ENCODE measurements around the gene PIBF1.
"Not testable (repeated sequence)": the region's sequence is repeated elsewhere in the genome, so short reads cannot be mapped to it uniquely, and the experiment has no call there.

Gene PIBF1

DNA sequence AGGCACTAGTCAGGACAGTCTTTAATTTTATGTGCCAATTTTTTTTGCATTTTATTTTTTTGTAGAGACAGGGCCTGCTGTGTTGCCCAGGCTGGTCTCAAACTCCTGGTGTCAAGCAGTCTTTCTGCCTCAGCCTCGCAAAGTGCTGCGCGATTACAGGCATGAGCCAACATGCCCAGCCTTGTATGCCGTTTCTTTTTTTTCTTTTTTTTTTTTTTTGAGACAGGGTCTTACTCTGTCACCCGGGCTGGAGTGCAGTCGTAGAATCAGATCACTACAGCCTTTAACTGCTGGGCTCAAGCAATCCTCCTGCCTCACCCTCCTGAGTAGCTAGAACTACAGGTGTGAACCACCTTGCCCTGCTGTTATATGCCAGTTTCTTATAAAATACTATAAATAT lies 27.8 kb upstream of the PIBF1 start:
- TF ChIP-seq, protein P1, sequence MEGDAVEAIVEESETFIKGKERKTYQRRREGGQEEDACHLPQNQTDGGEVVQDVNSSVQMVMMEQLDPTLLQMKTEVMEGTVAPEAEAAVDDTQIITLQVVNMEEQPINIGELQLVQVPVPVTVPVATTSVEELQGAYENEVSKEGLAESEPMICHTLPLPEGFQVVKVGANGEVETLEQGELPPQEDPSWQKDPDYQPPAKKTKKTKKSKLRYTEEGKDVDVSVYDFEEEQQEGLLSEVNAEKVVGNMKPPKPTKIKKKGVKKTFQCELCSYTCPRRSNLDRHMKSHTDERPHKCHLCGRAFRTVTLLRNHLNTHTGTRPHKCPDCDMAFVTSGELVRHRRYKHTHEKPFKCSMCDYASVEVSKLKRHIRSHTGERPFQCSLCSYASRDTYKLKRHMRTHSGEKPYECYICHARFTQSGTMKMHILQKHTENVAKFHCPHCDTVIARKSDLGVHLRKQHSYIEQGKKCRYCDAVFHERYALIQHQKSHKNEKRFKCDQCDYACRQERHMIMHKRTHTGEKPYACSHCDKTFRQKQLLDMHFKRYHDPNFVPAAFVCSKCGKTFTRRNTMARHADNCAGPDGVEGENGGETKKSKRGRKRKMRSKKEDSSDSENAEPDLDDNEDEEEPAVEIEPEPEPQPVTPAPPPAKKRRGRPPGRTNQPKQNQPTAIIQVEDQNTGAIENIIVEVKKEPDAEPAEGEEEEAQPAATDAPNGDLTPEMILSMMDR (IDR thresholded peaks at IDR 0.05; ENCODE audit: low read depth, low read length, missing control alignments), result no peak

DNA sequence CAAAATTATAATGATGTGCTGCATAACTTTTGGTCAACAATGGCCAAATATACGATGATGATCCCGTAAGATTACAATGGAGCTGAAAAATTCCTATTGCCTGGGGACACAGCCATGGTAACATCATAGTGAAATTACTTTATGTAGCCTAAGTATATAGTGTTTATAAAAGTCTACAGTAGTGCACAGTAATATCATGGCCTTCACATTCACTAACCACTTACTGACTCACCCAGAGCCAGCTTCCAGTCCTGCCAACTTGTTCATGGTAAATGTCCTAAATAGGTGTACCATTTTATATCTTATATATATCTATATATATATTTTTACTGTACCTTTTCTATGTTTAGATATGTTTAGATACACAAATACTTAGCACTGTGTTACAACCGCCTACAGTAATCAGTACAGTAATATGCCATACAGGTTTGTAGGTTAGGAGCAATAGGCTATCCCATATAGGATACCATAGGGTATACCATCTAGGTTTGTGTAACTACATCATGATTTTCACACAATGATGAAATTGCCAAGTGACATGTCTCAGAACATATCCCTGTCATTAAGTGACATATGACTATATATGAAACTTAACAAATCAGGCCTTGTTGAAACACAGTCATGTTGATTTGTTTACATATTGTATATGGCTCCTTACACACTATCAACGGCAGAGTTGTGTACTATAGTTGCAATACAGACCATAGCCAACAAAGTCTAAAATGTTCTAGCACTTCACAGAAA lies 24.0 kb upstream of the PIBF1 start:
- no peak for DNase-seq
- Histone ChIP-seq H3K36me3 (replicated peaks) (peaks cover 86% of the 10 kb centered on the region), H3K4me3 (ENCODE audit: low read depth, low read length) (no peak overlapping the region), H3K27me3 (replicated peaks) (no peaks in the 10 kb centered on the region), H3K27ac (no peak overlapping the region)
- TF ChIP-seq, protein P1 (IDR thresholded peaks at IDR 0.05; ENCODE audit: low read depth, low read length, missing control alignments), result no peak
- in situ Hi-C loops (cut with HindIII; ENCODE audit: low pct_ligation_motif_present, low sequenced_read_pairs), result no loop called here

More for the DNA sequence above, 27.8 kb upstream of the PIBF1 start:
- no peak for DNase-seq
- in situ Hi-C loops (cut with HindIII; ENCODE audit: low pct_ligation_motif_present, low sequenced_read_pairs), result no loop called here
- Histone ChIP-seq H3K27ac (no peak overlapping the region), H3K4me3 (ENCODE audit: low read depth, low read length) (no peak overlapping the region), H3K27me3 (replicated peaks) (no peaks in the 10 kb centered on the region), H3K36me3 (replicated peaks) (peaks cover 66% of the 10 kb centered on the region)

- no peak for DNase-seq
- TF ChIP-seq, protein P1 (IDR thresholded peaks at IDR 0.05; ENCODE audit: low read depth, low read length, missing control alignments), result no peak
- Histone ChIP-seq H3K36me3 (replicated peaks) (peaks cover 89% of the 10 kb centered on the region), H3K27me3 (replicated peaks) (no peaks in the 10 kb centered on the region), H3K4me3 (ENCODE audit: low read depth, low read length) (no peak overlapping the region), H3K27ac (no peak overlapping the region)
- in situ Hi-C loops (cut with HindIII; ENCODE audit: low pct_ligation_motif_present, low sequenced_read_pairs), result no loop called here
These were observed 21.7 kb upstream of the PIBF1 start for GRCh38 chr13:72760189-72760588.

DNA sequence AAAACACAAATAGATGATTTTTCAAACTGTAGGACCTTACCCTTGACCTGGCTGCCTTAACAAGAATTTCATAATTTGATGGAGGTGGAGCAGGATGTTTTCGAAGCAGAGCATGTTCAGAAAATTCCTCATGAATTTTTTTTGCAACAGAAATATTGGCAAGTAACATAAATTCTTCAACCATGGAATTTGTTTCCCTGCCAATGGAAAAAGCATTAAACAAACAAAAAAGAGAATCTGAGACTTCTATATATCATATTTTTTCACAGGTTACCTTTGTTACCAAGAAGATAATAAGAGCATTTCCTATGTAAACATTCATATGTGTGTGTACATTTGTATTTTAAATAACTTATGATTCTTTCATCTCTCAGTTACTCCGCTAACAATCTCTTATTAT lies 18.5 kb upstream of the PIBF1 start:
- in situ Hi-C loops (cut with HindIII; ENCODE audit: low pct_ligation_motif_present, low sequenced_read_pairs), result no loop called here
- Histone ChIP-seq H3K36me3 (replicated peaks) (peaks cover 89% of the 10 kb centered on the region), H3K27me3 (replicated peaks) (no peaks in the 10 kb centered on the region), H3K27ac (no peak overlapping the region), H3K4me3 (ENCODE audit: low read depth, low read length) (no peak overlapping the region)
- DNase-seq, result no peak
- TF ChIP-seq, protein P1 (IDR thresholded peaks at IDR 0.05; ENCODE audit: low read depth, low read length, missing control alignments), result no peak

DNA sequence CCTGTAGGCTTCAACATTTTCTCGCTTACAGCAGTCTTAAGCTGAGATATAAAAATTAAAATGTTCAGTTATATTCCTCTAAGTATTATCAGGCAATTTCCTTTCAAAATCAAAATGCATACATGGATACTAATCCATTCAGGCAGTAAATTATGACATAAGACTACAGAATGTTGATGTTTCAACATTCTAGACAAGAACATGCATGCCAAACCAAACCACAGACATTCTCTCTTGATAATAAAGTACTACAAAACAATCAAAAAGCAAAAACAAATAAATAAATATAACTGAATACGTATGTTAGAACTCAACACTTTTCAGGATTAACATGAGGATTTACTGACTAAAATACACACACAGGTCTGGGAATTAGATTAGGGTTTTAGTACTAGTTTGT lies 7.9 kb upstream of the PIBF1 start:
- TF ChIP-seq, protein P1 (IDR thresholded peaks at IDR 0.05; ENCODE audit: low read depth, low read length, missing control alignments), result no peak
- peaks cover 60% of the 10 kb centered on the region for H3K36me3 ChIP-seq (replicated peaks)
- H3K27me3 ChIP-seq (replicated peaks), result no peaks in the 10 kb centered on the region
- no peak for DNase-seq
- in situ Hi-C loops (cut with HindIII; ENCODE audit: low pct_ligation_motif_present, low sequenced_read_pairs), result no loop called here
- no peak overlapping the region for H3K4me3 ChIP-seq (ENCODE audit: low read depth, low read length)
- H3K27ac ChIP-seq, result no peak overlapping the region

GRCh38 chr13:72782717-72783116 lies 784 bp downstream of the PIBF1 start:
- Histone ChIP-seq H3K36me3 (replicated peaks) (peaks cover 10% of the 10 kb centered on the region), H3K27ac (peak overlapping the region; percentile 49), H3K27me3 (replicated peaks) (no peaks in the 10 kb centered on the region), H3K4me3 (ENCODE audit: low read depth, low read length) (peak overlapping the region; percentile 99)
- in situ Hi-C loops (cut with HindIII; ENCODE audit: low pct_ligation_motif_present, low sequenced_read_pairs), result no loop called here
- TF ChIP-seq, protein P1 (IDR thresholded peaks at IDR 0.05; ENCODE audit: low read depth, low read length, missing control alignments), result no peak
- peak; percentile 7 for DNase-seq

- H3K36me3 ChIP-seq (replicated peaks); H3K27me3 ChIP-seq (replicated peaks); H3K27ac ChIP-seq; H3K4me3 ChIP-seq (ENCODE audit: low read depth, low read length); DNase-seq; in situ Hi-C loops (cut with HindIII; ENCODE audit: low pct_ligation_motif_present, low sequenced_read_pairs): not testable (repeated sequence)
These were observed 2.7 kb downstream of the PIBF1 start for GRCh38 chr13:72784679-72785078.
